Effector memory CD8-positive, alpha-beta T cell (primary cell): ENCODE results near the gene CLIP4.

Source experiments
- ATAC-seq: fragments of 150-1000 bp; cut with Tn5 transposase; replicated peaks from 2 replicates; pipeline ENCODE4 v1.10.0; 2021; ENCODE audit warnings: mild to moderate bottlenecking, moderate library complexity
- DNase-seq, 3 experiments: peaks; one replicate each; pipeline ENCODE4 v3.0.0; 2021
- H3K27ac Mint-ChIP-seq, 2 donors: one replicate each; pipeline ENCODE4 v1.8.0; 2022; ENCODE audit warnings: mild to moderate bottlenecking in 2 of 2, mixed read lengths in 2 of 2, moderate library complexity in 2 of 2
- H3K27me3 Mint-ChIP-seq, 2 donors: one replicate each; pipeline ENCODE4 v1.8.0; 2022; ENCODE audit warnings: mixed read lengths in 2 of 2
- H3K36me3 Mint-ChIP-seq: one replicate; pipeline ENCODE4 v1.8.0; 2022; ENCODE audit warnings: mild to moderate bottlenecking, moderate library complexity, mixed read lengths; ENCODE audit not compliant: insufficient read depth
- H3K4me1 Mint-ChIP-seq, 2 donors: one replicate each; pipeline ENCODE4 v1.8.0; 2022; ENCODE audit warnings: low read depth in 2 of 2, mixed read lengths in 2 of 2
- H3K4me3 Mint-ChIP-seq, 2 donors: one replicate each; pipeline ENCODE4 v1.8.0; 2022; ENCODE audit warnings: mild to moderate bottlenecking in 2 of 2, mixed read lengths in 2 of 2, moderate library complexity in 2 of 2
- H3K9me3 Mint-ChIP-seq, 2 donors: one replicate each; pipeline ENCODE4 v1.8.0; 2022; ENCODE audit warnings: mixed read lengths in 2 of 2

CLIP4 gene

GRCh38 chr2:29165362-29166241 is 50.4 kb downstream of the CLIP4 start:
- DNase-seq = no peak
- H3K4me1 Mint-ChIP-seq = peaks cover under 1 to 19% of the 10 kb centered on the region in 2 donors
- no peaks in the 10 kb centered on the region for H3K27me3 Mint-ChIP-seq
- peak overlapping the region; percentile 4 to 48 for H3K27ac Mint-ChIP-seq
- H3K9me3 Mint-ChIP-seq = no peaks in the 10 kb centered on the region
- no peak overlapping the region for H3K4me3 Mint-ChIP-seq
- no peak for ATAC-seq
- H3K36me3 Mint-ChIP-seq = peaks cover 47% of the 10 kb centered on the region

DNA sequence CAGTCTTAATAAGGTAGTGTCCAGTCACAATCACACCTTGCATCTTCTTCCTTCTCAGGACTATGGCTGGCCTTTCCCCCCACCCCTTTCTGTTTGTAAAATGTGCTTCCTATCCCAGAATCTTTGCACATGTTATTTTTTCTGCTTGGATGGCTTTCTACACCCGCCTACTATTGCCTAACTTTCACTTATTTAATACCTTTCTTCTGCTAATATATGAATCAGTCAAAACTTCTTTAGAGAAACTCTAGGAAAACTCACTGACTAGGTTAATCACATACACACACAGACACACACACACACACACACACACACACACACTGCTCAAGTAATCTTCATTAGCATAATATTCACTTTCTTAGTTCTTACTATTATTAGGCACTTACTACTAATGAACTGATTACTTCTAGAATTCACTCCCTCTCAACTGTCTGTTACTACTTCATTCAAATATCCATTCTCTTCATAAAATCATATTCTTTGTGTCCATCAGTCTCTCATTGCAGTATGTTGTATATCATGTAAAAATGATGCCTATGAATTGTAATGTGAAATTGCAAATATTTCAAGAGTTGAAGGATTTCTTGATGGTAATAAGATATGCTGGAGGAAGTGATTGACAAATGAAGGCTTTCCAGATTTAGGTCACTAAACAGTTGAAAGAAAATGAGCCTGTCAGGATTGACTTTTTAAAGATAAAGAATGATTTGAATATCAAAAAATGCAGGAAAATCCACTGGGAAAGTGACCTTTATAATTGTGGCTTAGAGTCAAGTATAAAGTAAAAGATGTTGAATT is 51.2 kb downstream of the CLIP4 start:
- H3K27ac Mint-ChIP-seq = peak overlapping the region; percentile 4 to 48
- H3K4me3 Mint-ChIP-seq = no peak overlapping the region
- ATAC-seq = no peak
- peaks cover 3 to 23% of the 10 kb centered on the region in 2 donors for H3K4me1 Mint-ChIP-seq
- no peak for DNase-seq
- peaks cover 41% of the 10 kb centered on the region for H3K36me3 Mint-ChIP-seq
- H3K27me3 Mint-ChIP-seq = no peaks in the 10 kb centered on the region
- H3K9me3 Mint-ChIP-seq = no peaks in the 10 kb centered on the region

- Mint-ChIP-seq H3K27ac (no peak overlapping the region), H3K4me3 (no peak overlapping the region), H3K9me3 (no peaks in the 10 kb centered on the region), H3K27me3 (no peaks in the 10 kb centered on the region), H3K36me3 (peaks cover 55% of the 10 kb centered on the region), H3K4me1 (peaks cover 8 to 15% of the 10 kb centered on the region in 2 donors)
- ATAC-seq (no peak), DNase-seq (no peak)
These were observed 59.7 kb downstream of the CLIP4 start for GRCh38 chr2:29174937-29175336.

DNA sequence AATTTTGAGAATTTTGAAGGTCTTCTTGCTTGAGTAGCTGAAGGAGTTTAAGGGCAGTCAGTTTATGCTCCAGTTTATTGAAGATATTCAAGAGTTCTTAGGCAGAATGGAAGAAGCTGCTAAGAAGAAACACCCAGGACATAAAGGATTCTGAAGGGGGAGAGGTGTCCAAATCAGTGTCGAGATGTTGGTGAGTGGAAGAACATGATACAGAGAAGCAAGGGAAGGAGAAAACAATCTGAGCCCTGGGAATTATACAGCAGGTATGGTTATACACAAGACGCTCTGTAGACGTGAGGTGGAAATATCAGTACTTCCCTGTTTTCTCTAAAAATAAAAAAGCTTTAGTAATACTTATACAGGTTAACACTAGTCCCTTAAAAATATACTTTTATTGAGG is 60.1 kb downstream of the CLIP4 start:
- Mint-ChIP-seq H3K36me3 (peaks cover 58% of the 10 kb centered on the region), H3K27me3 (no peaks in the 10 kb centered on the region), H3K27ac (no peak overlapping the region), H3K9me3 (no peaks in the 10 kb centered on the region), H3K4me1 (peaks cover 8 to 12% of the 10 kb centered on the region in 2 donors), H3K4me3 (no peak overlapping the region)
- no peak for DNase-seq
- ATAC-seq = no peak

- ATAC-seq (no peak), DNase-seq (no peak)
- Mint-ChIP-seq H3K9me3 (no peaks in the 10 kb centered on the region), H3K27me3 (no peaks in the 10 kb centered on the region), H3K27ac (no peak overlapping the region), H3K36me3 (peaks cover 42% of the 10 kb centered on the region), H3K4me1 (peaks cover 2 to 5% of the 10 kb centered on the region in 2 donors), H3K4me3 (no peak overlapping the region)
These were observed 67.1 kb downstream of the CLIP4 start for GRCh38 chr2:29182334-29182733.

GRCh38 chr2:29182920-29183319 is 67.7 kb downstream of the CLIP4 start:
- no peak for ATAC-seq
- H3K36me3 Mint-ChIP-seq = peaks cover 42% of the 10 kb centered on the region
- no peak for DNase-seq
- H3K9me3 Mint-ChIP-seq = no peaks in the 10 kb centered on the region
- no peaks in the 10 kb centered on the region for H3K27me3 Mint-ChIP-seq
- H3K4me3 Mint-ChIP-seq = no peak overlapping the region
- peaks cover 2 to 5% of the 10 kb centered on the region in 2 donors for H3K4me1 Mint-ChIP-seq
- no peak overlapping the region for H3K27ac Mint-ChIP-seq

DNA sequence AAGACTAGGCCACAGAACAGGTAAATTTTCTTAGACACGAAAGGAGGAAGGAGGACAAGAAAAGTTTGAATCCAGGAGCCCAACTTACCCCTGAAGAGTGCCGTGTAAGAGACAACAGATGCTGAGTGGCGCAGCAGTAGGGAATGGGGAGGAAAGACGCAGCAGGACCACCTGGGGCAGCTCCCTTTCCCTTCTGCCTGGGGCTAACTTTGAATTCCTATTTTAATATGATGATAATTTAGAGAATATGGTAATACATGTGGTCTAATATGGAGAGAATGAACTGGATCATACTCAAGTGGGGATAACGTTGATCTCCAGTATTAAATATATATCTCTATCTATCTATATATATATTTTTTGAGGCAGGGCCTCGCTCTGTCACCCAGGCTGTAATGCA is 69.3 kb downstream of the CLIP4 start:
- no peaks in the 10 kb centered on the region for H3K4me1 Mint-ChIP-seq
- H3K27me3 Mint-ChIP-seq = no peaks in the 10 kb centered on the region
- no peak for DNase-seq
- no peaks in the 10 kb centered on the region for H3K9me3 Mint-ChIP-seq
- H3K36me3 Mint-ChIP-seq = peaks cover 28% of the 10 kb centered on the region
- no peak overlapping the region for H3K27ac Mint-ChIP-seq
- ATAC-seq = no peak
- H3K4me3 Mint-ChIP-seq = no peak overlapping the region

DNA sequence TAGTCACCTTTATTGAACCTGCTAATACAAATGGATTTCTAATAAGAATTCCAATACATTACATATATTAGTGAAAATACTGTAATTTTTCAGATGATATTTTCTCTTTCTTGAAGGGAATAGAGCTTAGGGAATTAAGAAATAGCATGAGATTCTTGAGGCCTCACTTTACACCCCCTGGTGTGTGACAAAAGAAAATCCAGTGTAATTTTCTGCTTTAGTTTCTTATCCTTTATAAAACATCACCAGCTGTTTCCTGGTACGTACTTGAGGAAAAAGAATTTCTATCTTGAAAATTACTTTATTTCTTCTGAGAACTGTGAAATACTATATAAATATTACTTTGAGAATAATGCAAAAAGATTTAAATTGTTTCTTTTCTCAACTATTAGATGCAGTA is 71.6 kb downstream of the CLIP4 start:
- Mint-ChIP-seq H3K4me1 (no peaks in the 10 kb centered on the region), H3K9me3 (no peaks in the 10 kb centered on the region), H3K27me3 (no peaks in the 10 kb centered on the region), H3K27ac (no peak overlapping the region), H3K36me3 (peaks cover 18% of the 10 kb centered on the region), H3K4me3 (no peak overlapping the region)
- ATAC-seq = no peak
- DNase-seq = no peak

DNA sequence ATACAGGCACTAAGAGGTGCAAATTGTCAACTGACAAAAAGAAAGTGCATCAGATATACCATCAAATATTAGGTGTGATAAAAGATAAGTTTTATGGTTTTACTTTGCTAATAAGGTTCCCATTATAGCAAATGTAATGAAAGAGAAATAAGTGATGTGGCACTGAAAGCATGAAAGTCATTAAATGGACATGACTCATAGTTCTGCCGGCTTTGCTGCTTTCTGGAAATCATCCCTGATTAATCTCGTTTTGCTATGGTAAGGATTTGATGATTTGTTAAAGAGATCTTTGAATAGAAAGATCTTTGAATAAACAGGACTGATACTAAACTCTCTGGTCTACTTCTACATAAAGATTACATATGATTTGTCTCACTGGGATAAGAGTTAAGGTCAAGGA is 72.7 kb downstream of the CLIP4 start:
- Mint-ChIP-seq H3K27ac (peak overlapping the region; percentile 23 to 24), H3K4me3 (no peak overlapping the region), H3K4me1 (no peaks in the 10 kb centered on the region)

GRCh38 chr2:29189052-29189451 is 73.8 kb downstream of the CLIP4 start:
- Mint-ChIP-seq H3K9me3 (no peaks in the 10 kb centered on the region), H3K4me3 (no peak overlapping the region), H3K4me1 (no peaks in the 10 kb centered on the region), H3K27me3 (no peaks in the 10 kb centered on the region), H3K27ac (no peak overlapping the region), H3K36me3 (peaks cover 4% of the 10 kb centered on the region)
- ATAC-seq (no peak), DNase-seq (no peak)

More for the DNA sequence above, 72.7 kb downstream of the CLIP4 start:
- H3K36me3 Mint-ChIP-seq = peaks cover 9% of the 10 kb centered on the region
- no peak for DNase-seq
- H3K9me3 Mint-ChIP-seq = no peaks in the 10 kb centered on the region
- no peaks in the 10 kb centered on the region for H3K27me3 Mint-ChIP-seq
- no peak for ATAC-seq

DNA sequence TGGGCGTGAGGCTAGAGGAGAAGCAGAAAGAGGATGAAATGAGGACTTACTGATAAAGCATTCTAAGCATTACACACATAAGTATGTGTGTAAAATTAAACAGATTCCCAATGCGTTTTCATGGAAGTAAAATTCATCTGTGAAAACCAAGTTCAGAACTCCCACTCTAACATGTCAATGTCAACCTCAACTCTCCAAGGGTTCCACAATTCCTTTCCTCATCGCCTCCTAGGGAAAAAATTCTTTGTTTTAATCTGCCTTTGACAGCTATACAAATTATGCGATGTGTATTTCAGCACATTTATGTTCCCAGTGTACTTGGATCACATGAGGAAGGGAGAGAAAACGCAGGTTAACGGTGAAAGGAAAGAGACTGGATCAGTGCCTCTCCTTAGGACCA is 76.6 kb downstream of the CLIP4 start:
- H3K27ac Mint-ChIP-seq = no peak overlapping the region
- ATAC-seq (no peak), DNase-seq (no peak)
- peaks cover 4% of the 10 kb centered on the region for H3K36me3 Mint-ChIP-seq
- no peaks in the 10 kb centered on the region for H3K9me3 Mint-ChIP-seq
- no peaks in the 10 kb centered on the region for H3K27me3 Mint-ChIP-seq
- H3K4me1 Mint-ChIP-seq = peaks cover 0 to 2% of the 10 kb centered on the region in 2 donors
- H3K4me3 Mint-ChIP-seq = no peak overlapping the region

- Mint-ChIP-seq H3K4me1 (peaks cover 0 to 2% of the 10 kb centered on the region in 2 donors), H3K27me3 (no peaks in the 10 kb centered on the region), H3K27ac (no peak overlapping the region), H3K9me3 (no peaks in the 10 kb centered on the region), H3K36me3 (peaks cover 4% of the 10 kb centered on the region), H3K4me3 (no peak overlapping the region)
- ATAC-seq (no peak), DNase-seq (no peak)
These were observed 77.3 kb downstream of the CLIP4 start for GRCh38 chr2:29192526-29192925.

DNA sequence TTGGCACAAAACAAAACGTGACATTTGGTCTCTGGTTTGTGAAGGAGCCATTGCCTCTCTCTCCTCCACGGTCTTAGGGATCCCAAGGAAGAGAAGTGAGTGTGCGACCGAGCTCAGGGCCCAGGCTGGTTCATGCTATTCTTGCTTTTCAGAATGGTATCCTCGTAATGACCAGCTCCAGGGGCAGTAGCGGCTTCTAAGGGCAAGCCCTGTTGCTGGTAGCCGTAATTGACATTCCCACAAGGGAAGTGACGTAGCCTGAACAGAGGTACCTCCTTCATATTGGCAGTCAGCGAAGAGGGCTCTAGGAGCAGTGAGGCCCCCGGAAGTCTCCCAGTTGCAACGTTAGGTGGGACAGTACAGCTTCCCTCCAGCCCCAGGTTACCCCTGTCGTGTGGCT is 77.9 kb downstream of the CLIP4 start:
- no peaks in the 10 kb centered on the region for H3K27me3 Mint-ChIP-seq
- no peaks in the 10 kb centered on the region for H3K9me3 Mint-ChIP-seq
- H3K27ac Mint-ChIP-seq = no peak overlapping the region
- peaks cover 4% of the 10 kb centered on the region for H3K36me3 Mint-ChIP-seq
- no peak for DNase-seq
- H3K4me1 Mint-ChIP-seq = peaks cover 0 to 2% of the 10 kb centered on the region in 2 donors
- H3K4me3 Mint-ChIP-seq = no peak overlapping the region
- ATAC-seq = no peak

DNA sequence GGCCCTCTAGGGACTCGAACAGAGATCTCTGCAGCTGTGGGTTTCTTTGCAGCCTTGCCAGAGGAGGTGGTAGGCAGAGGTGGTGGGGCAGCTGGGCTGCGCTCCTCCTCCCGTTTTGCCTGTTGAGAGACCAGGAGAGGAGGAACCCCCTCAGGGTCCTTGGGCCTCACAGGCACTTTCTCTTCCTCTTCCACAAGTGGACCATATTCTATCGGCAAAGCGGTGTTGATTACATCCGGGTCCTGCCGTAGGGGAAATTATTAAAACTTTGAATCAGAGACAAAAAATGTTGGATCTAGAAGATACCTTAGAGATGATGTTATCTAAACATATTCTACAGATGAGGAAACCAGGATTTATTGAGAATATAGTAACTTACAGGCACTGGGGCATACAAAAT is 78.5 kb downstream of the CLIP4 start:
- H3K27ac Mint-ChIP-seq = peak overlapping the region in 1 of 2 donors; percentile 57
- H3K27me3 Mint-ChIP-seq = no peaks in the 10 kb centered on the region
- no peak overlapping the region for H3K4me3 Mint-ChIP-seq
- no peaks in the 10 kb centered on the region for H3K9me3 Mint-ChIP-seq
- H3K4me1 Mint-ChIP-seq = peaks cover 0 to 2% of the 10 kb centered on the region in 2 donors
- DNase-seq (no peak), ATAC-seq (no peak)
- peaks cover 4% of the 10 kb centered on the region for H3K36me3 Mint-ChIP-seq
